K562 (cell line): ENCODE data around the gene PRKAR2B. TPM values are rescaled to one million over a fixed set of nuclear protein-coding genes. Genes with fewer than 3 reads are reported as not detected.
A peak's percentile ranks its signal among the peaks of the same experiment; 100 is the strongest.

Experiments used
- BMI1 ChIP-seq: fragments of 150-350 bp; IDR thresholded peaks from 2 replicates; pipeline ENCODE4 v1.6.1; 2014; ENCODE audit warnings: low read length
- CREB1 ChIP-seq, 2 experiments: sonication (generic) in 1 of 2; formaldehyde crosslinking in 1 of 2; IDR thresholded peaks; 2 replicates each; pipeline versions ENCODE4 v1.6.1 to v1.8.0; 2012 to 2022; ENCODE audit warnings: inconsistent platforms in 1 of 2, mild to moderate bottlenecking in 1 of 2, missing genetic modification reagents in 1 of 2, moderate library complexity in 1 of 2
- DPF2 ChIP-seq: fragments of 450-650 bp; IDR thresholded peaks from 2 replicates; pipeline ENCODE4 v1.6.1; 2016
- ETV6 ChIP-seq, 3 experiments: fragments of 150-350 bp in 1 of 3; sonication (generic) in 1 of 3; formaldehyde crosslinking in 1 of 3; IDR thresholded peaks; 2 replicates each; pipeline versions ENCODE4 v1.6.1 to v1.8.0; 2014 to 2022; ENCODE audit warnings: borderline replicate concordance in 2 of 3, low read depth in 2 of 3, antibody characterized with exemption in 1 of 3, low read length in 1 of 3, mild to moderate bottlenecking in 1 of 3, missing genetic modification reagents in 1 of 3
- FOXJ2 ChIP-seq: fragments of 200-800 bp; sonication (Bioruptor generic); IDR thresholded peaks from 2 replicates; pipeline ENCODE4 v1.6.1; 2016; ENCODE audit warnings: missing genetic modification characterization, missing compliant biosample characterization
- JUND ChIP-seq, 2 experiments: IDR thresholded peaks; 2 replicates in 1 of 2; 3 replicates in 1 of 2; pipeline ENCODE4 v1.6.1; 2011; ENCODE audit warnings: borderline replicate concordance in 2 of 2, low read depth in 2 of 2, low read length in 2 of 2, improper control_type of control experiment in 1 of 2, missing biosample characterization in 1 of 2, missing genetic modification characterization in 1 of 2, missing genetic modification reagents in 1 of 2
- MYBL2 ChIP-seq, 2 experiments: fragments of 450-650 bp in 1 of 2; sonication (generic) in 1 of 2; formaldehyde crosslinking in 1 of 2; IDR thresholded peaks; 2 replicates each; pipeline versions ENCODE4 v1.6.1 to v1.8.1; 2017 to 2022; ENCODE audit warnings: borderline replicate concordance in 1 of 2, inconsistent platforms in 1 of 2, low read depth in 1 of 2, mild to moderate bottlenecking in 1 of 2, missing genetic modification reagents in 1 of 2, moderate library complexity in 1 of 2
- NEUROD1 ChIP-seq: fragments of 150-350 bp; IDR thresholded peaks from 2 replicates; pipeline ENCODE4 v1.6.1; 2014; ENCODE audit warnings: borderline replicate concordance, low read length, low read depth; ENCODE audit not compliant: partially characterized antibody
- NR4A1 ChIP-seq, 2 experiments: fragments of 250-450 bp in 1 of 2; fragments of 450-650 bp in 1 of 2; sonication (Bioruptor Pico) in 1 of 2; IDR thresholded peaks; 2 replicates each; pipeline versions ENCODE4 v1.4.0 to v1.6.1; 2016 to 2020; ENCODE audit warnings: mild to moderate bottlenecking in 2 of 2, missing compliant biosample characterization in 1 of 2, missing genetic modification characterization in 1 of 2, moderate library complexity in 1 of 2
- PHF20 ChIP-seq: fragments of 450-650 bp; IDR thresholded peaks from 2 replicates; pipeline ENCODE4 v1.6.1; 2018; ENCODE audit not compliant: partially characterized antibody
- SMAD4 ChIP-seq: fragments of 250-450 bp; sonication (Bioruptor Pico); conservative IDR thresholded peaks from 2 replicates; pipeline ENCODE4 v1.8.0; 2021; ENCODE audit warnings: inconsistent platforms, mild to moderate bottlenecking, moderate library complexity
- SNRNP70 ChIP-seq: fragments of 200-400 bp; formaldehyde crosslinking; optimal IDR thresholded peaks from 2 replicates; pipeline ENCODE3; 2017; ENCODE audit warnings: low read depth, low read length
- TBL1XR1 ChIP-seq, 2 experiments: IDR thresholded peaks; 2 replicates each; pipeline ENCODE4 v1.6.1; 2012; ENCODE audit warnings: improper control_type of control experiment in 2 of 2, low read length in 2 of 2, mild to moderate bottlenecking in 1 of 2
- TCF7L2 ChIP-seq: fragments of 150-350 bp; IDR thresholded peaks from 2 replicates; pipeline ENCODE4 v1.6.1; 2016; ENCODE audit warnings: low read depth, mild to moderate bottlenecking, low read length, moderate library complexity
- ZBTB8A ChIP-seq: fragments of 450-650 bp; IDR thresholded peaks from 2 replicates; pipeline ENCODE4 v1.6.1; 2018; ENCODE audit warnings: mild to moderate bottlenecking, moderate library complexity; ENCODE audit not compliant: partially characterized antibody
- ZNF175 ChIP-seq: fragments of 200-800 bp; sonication (Bioruptor generic); IDR thresholded peaks from 2 replicates; pipeline ENCODE4 v1.6.1; 2016; ENCODE audit warnings: low read depth, mild to moderate bottlenecking, missing genetic modification characterization, missing compliant biosample characterization
- ZNF324 ChIP-seq: fragments of 250-450 bp; sonication (Bioruptor Pico); IDR thresholded peaks from 2 replicates; pipeline ENCODE4 v1.4.0; 2020; ENCODE audit warnings: mild to moderate bottlenecking
- ZNF347 ChIP-seq: fragments of 450-650 bp; formaldehyde crosslinking; IDR thresholded peaks from 2 replicates; pipeline ENCODE4 v1.4.0; 2020; ENCODE audit warnings: low read depth, mild to moderate bottlenecking, moderate library complexity
- ZNF354B ChIP-seq: fragments of 250-450 bp; sonication (Bioruptor Pico); IDR thresholded peaks from 2 replicates; pipeline ENCODE4 v1.4.0; 2020
- ZNF75A ChIP-seq: fragments of 450-650 bp; formaldehyde crosslinking; IDR thresholded peaks from 2 replicates; pipeline ENCODE4 v1.4.0; 2020; ENCODE audit warnings: mild to moderate bottlenecking
- polyA plus RNA-seq, 8 experiments: library from polyadenylated mRNA; depleted of rRNA in 4 of 8; stranded (reverse) in 5 of 8; unstranded in 3 of 8; fragments of >200 nt; fragmentation: Nextera tagmentation in 2 of 8; fragmentation: Illumina TruSeq in 1 of 8; extraction: Ambion mirVana in 2 of 8; extraction: Trizol in 1 of 8; gene quantifications; 2 replicates each; pipeline versions ENCODE4 v1.2.1 to v1.2.3, GENCODE V29; 2011 to 2014; ENCODE audit warnings: inconsistent platforms in 1 of 8, missing spikeins in 1 of 8
- total RNA-seq, 7 experiments: library from RNA; depleted of rRNA in 6 of 7; stranded (reverse); fragments of >200 nt in 6 of 7; fragmentation: Illumina TruSeq in 2 of 7; extraction: Trizol in 2 of 7; gene quantifications; 2 replicates each; pipeline versions ENCODE4 v1.2.1 to v1.2.3, GENCODE V29; 2011 to 2021; ENCODE audit warnings: low replicate concordance in 1 of 7
- TF ChIP-seq, protein P1 (sequence below), 2 experiments: IDR thresholded peaks; 2 replicates each; pipeline ENCODE4 v1.6.1; 2011; ENCODE audit warnings: borderline replicate concordance in 1 of 2, control low read depth in 1 of 2, low read depth in 1 of 2, low read length in 1 of 2, mild to moderate bottlenecking in 1 of 2, mixed read lengths in 1 of 2, moderate library complexity in 1 of 2; ENCODE audit not compliant: insufficient read depth in 1 of 2, insufficient read length in 1 of 2, poor library complexity in 1 of 2, severe bottlenecking in 1 of 2; ENCODE audit errors: extremely low read depth in 1 of 2

PRKAR2B gene
- total and polyA plus RNA-seq, 9 of the 15 experiments (the other 6 are each of a cell fraction or from before 2014, with no cell fraction given) = 59.0 to 173 (median 129) TPM

DNA sequence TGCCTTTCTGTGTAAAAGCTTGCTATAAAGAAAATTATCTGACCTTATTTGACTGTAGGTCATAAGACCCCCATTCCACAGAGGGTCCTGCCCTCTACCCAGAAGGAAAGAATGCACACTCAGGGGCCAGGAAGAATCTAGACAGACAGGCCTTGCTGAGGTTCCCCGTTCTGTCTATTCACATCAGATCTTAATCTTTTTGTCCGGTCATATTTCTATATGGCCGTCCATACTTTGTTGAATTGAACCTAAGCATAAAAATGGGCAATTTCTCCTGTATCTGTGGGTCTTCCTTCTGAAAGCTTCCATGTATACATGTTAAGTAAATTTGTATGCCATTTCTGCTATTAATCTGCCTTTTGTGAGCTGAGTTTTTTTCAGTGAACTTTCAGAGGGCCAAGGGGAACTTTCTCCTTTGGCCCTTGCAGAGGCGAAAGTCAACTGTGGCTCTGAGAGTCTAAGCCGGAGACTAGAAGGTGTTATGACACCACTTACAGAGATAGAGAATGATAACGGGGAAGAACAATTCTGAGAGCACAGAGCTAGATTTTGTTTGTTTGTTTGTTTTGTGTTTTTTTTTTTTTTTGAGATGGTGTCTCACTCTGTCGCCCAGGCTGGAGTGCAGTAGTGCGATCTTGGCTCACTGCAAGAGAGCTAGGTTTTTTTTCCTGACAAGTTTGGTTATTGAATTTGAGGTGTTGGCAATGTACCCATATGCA, 11.6 kb upstream of the PRKAR2B start (continued):
- TF ChIP-seq, protein P1, sequence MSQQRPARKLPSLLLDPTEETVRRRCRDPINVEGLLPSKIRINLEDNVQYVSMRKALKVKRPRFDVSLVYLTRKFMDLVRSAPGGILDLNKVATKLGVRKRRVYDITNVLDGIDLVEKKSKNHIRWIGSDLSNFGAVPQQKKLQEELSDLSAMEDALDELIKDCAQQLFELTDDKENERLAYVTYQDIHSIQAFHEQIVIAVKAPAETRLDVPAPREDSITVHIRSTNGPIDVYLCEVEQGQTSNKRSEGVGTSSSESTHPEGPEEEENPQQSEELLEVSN (IDR thresholded peaks at IDR 0.05; ENCODE audit: borderline replicate concordance in 1 of 2, extremely low read depth in 1 of 2, insufficient read depth in 1 of 2, insufficient read length in 1 of 2, low read depth in 1 of 2, low read length in 1 of 2, poor library complexity in 1 of 2, severe bottlenecking in 1 of 2) = no peak
- TF ChIP-seq ZNF347 (CRISPR knock-in tag) = no peak
- no peak for TF ChIP-seq ZNF324 (CRISPR knock-in tag)
- no peak for TF ChIP-seq PHF20
- no peak for TF ChIP-seq ZBTB8A
- no peak for TF ChIP-seq TCF7L2
- no peak for TF ChIP-seq ETV6 (IDR thresholded peaks at IDR 0.05; ENCODE audit: borderline replicate concordance in 1 of 2, low read depth in 2 of 2, low read length in 1 of 2)
- no peak for TF ChIP-seq ETV6 (CRISPR knock-in tag; IDR thresholded peaks at IDR 0.05; ENCODE audit: borderline replicate concordance)
- no peak; the same call in 1 of the 2 replicates for TF ChIP-seq DPF2
- TF ChIP-seq ZNF354B (CRISPR knock-in tag) = no peak
- TF ChIP-seq SMAD4 = peak; percentile 43
- TF ChIP-seq FOXJ2 (tag) = no peak
- no peak for TF ChIP-seq MYBL2 (IDR thresholded peaks at IDR 0.05; ENCODE audit: low read depth)
- no peak for TF ChIP-seq MYBL2 (CRISPR knock-in tag; IDR thresholded peaks at IDR 0.05; ENCODE audit: borderline replicate concordance)
- no peak for TF ChIP-seq TBL1XR1 (IDR thresholded peaks at IDR 0.05; ENCODE audit: low read length in 2 of 2)
- no peak for TF ChIP-seq BMI1
- TF ChIP-seq JUND (IDR thresholded peaks at IDR 0.05; ENCODE audit: borderline replicate concordance, low read depth, low read length) = peak; percentile 49; the same call in 1 of the 2 replicates
- no peak for TF ChIP-seq JUND (tag; IDR thresholded peaks at IDR 0.05; ENCODE audit: borderline replicate concordance, low read depth, low read length)
- TF ChIP-seq SNRNP70 = no peak
- TF ChIP-seq ZNF75A (CRISPR knock-in tag) = peak; percentile 60; the same call in 1 of the 2 replicates
- no peak for TF ChIP-seq CREB1 (IDR thresholded peaks at IDR 0.05)
- no peak for TF ChIP-seq CREB1 (CRISPR knock-in tag; IDR thresholded peaks at IDR 0.05)
- TF ChIP-seq ZNF175 (CRISPR knock-in tag) = no peak
- no peak for TF ChIP-seq NEUROD1
- 0 out of 2 replicates have a peak, but pooled peaks have one; percentile 19 for TF ChIP-seq NR4A1 (CRISPR knock-in tag; IDR thresholded peaks at IDR 0.05)
- 0 out of 2 replicates have a peak, but pooled peaks have one; percentile 15 for TF ChIP-seq NR4A1 (tag; IDR thresholded peaks at IDR 0.05)
